CD14-positive monocyte (primary cell): Measurements from ENCODE around the gene SSTR5. TPM values are rescaled to one million over a fixed set of nuclear protein-coding genes. Genes with fewer than 3 reads are reported as not detected.
A peak's percentile ranks its signal among the peaks of the same experiment; 100 is the strongest.

Experiments used
- DNase-seq, 3 donors: peaks; one replicate each; pipeline ENCODE4 v3.0.0-alpha.2; 2011 to 2022
- H2AFZ ChIP-seq: 2 replicates; pipeline ENCODE4 v1.6.0; 2012; ENCODE audit warnings: mild to moderate bottlenecking, low read depth, low read length, inconsistent platforms; ENCODE audit not compliant: insufficient read depth, poor library complexity, severe bottlenecking
- H3K27ac ChIP-seq, 2 donors: 1 replicate in 1 of 2; 2 replicates in 1 of 2; pipeline ENCODE4 v1.5.1; 2012 to 2013; ENCODE audit warnings: low read length in 2 of 2, control low read depth in 1 of 2, inconsistent platforms in 1 of 2, low read depth in 1 of 2, mild to moderate bottlenecking in 1 of 2
- H3K27me3 ChIP-seq, 2 donors: one replicate each; pipeline versions ENCODE4 v1.6.0 to v1.6.1; 2011 to 2013; ENCODE audit warnings: low read length in 2 of 2; ENCODE audit not compliant: control insufficient read depth in 2 of 2, insufficient read depth in 2 of 2
- H3K36me3 ChIP-seq, 2 donors: replicated peaks in 1 of 2; 1 replicate in 1 of 2; 2 replicates in 1 of 2; pipeline versions ENCODE4 v1.5.1 to v1.6.1; 2012 to 2013; ENCODE audit warnings: low read length in 2 of 2, control low read depth in 1 of 2, inconsistent platforms in 1 of 2, mild to moderate bottlenecking in 1 of 2; ENCODE audit not compliant: insufficient read depth in 2 of 2, control insufficient read depth in 1 of 2
- H3K4me1 ChIP-seq, 2 donors: 1 replicate in 1 of 2; 2 replicates in 1 of 2; pipeline versions ENCODE4 v1.5.1 to v1.6.1; 2012 to 2013; ENCODE audit warnings: low read length in 2 of 2, control low read depth in 1 of 2, inconsistent platforms in 1 of 2, mild to moderate bottlenecking in 1 of 2, moderate library complexity in 1 of 2; ENCODE audit not compliant: insufficient read depth in 2 of 2, control insufficient read depth in 1 of 2
- H3K4me2 ChIP-seq: replicated peaks from 2 replicates; pipeline ENCODE3; 2012; ENCODE audit warnings: low read length, moderate library complexity, mild to moderate bottlenecking; ENCODE audit not compliant: poor library complexity, severe bottlenecking; ENCODE audit errors: extremely low read depth
- H3K4me3 ChIP-seq, 3 experiments: fragments of 200-600 bp in 1 of 3; sonication (generic) in 1 of 3; replicated peaks in 1 of 3; 1 replicate in 2 of 3; 2 replicates in 1 of 3; pipeline ENCODE4 v1.5.1; 2011 to 2013; ENCODE audit warnings: low read length in 3 of 3, mild to moderate bottlenecking in 3 of 3, control low read depth in 2 of 3, low read depth in 2 of 3, inconsistent platforms in 1 of 3, moderate library complexity in 1 of 3
- H3K79me2 ChIP-seq: 2 replicates; pipeline ENCODE4 v1.6.0; 2012; ENCODE audit warnings: mild to moderate bottlenecking, control low read depth, inconsistent platforms, low read length, moderate library complexity; ENCODE audit not compliant: insufficient read depth
- H3K9ac ChIP-seq: 2 replicates; pipeline ENCODE4 v1.6.0; 2017; ENCODE audit warnings: low read length, mild to moderate bottlenecking; ENCODE audit not compliant: insufficient read depth, poor library complexity, severe bottlenecking
- H3K9me3 ChIP-seq, 2 donors: replicated peaks in 1 of 2; 1 replicate in 1 of 2; 2 replicates in 1 of 2; pipeline versions ENCODE4 v1.5.1 to v1.6.1; 2012 to 2013; ENCODE audit warnings: low read length in 2 of 2, control low read depth in 1 of 2; ENCODE audit not compliant: control insufficient read depth in 1 of 2, insufficient read depth in 1 of 2
- H4K20me1 ChIP-seq: 2 replicates; pipeline ENCODE4 v1.6.0; 2012; ENCODE audit warnings: mild to moderate bottlenecking, low read length, control low read depth, moderate library complexity; ENCODE audit not compliant: insufficient read depth
- H3K27ac Mint-ChIP-seq, 7 donors: one replicate each; pipeline ENCODE4 v1.8.0; 2020; ENCODE audit warnings: mild to moderate bottlenecking in 7 of 7, mixed read lengths in 7 of 7, moderate library complexity in 6 of 7, inconsistent platforms in 2 of 7
- H3K27me3 Mint-ChIP-seq, 3 donors: one replicate each; pipeline ENCODE4 v1.8.0; 2021 to 2022; ENCODE audit warnings: low read depth in 3 of 3, mild to moderate bottlenecking in 3 of 3, mixed read lengths in 3 of 3, moderate library complexity in 3 of 3, inconsistent platforms in 1 of 3
- H3K36me3 Mint-ChIP-seq, 2 donors: one replicate each; pipeline ENCODE4 v1.8.0; 2020; ENCODE audit warnings: mixed read lengths in 2 of 2, inconsistent platforms in 1 of 2, mild to moderate bottlenecking in 1 of 2
- H3K4me1 Mint-ChIP-seq: one replicate; pipeline ENCODE4 v1.8.0; 2020; ENCODE audit warnings: mild to moderate bottlenecking, mixed read lengths
- H3K4me3 Mint-ChIP-seq, 2 donors: one replicate each; pipeline ENCODE4 v1.8.0; 2020; ENCODE audit warnings: mild to moderate bottlenecking in 2 of 2, mixed read lengths in 2 of 2, moderate library complexity in 1 of 2
- H3K9me3 Mint-ChIP-seq, 7 donors: one replicate each; pipeline ENCODE4 v1.8.0; 2020 to 2022; ENCODE audit warnings: mixed read lengths in 7 of 7, mild to moderate bottlenecking in 6 of 7, moderate library complexity in 6 of 7, inconsistent platforms in 2 of 7
- WGBS: methylation state at CpG from one replicate; pipeline ENCODE4 v1.1.5; 2013; ENCODE audit warnings: missing lambda C conversion rate; ENCODE audit not compliant: insufficient coverage; 5-methylcytosine and 5-hydroxymethylcytosine counted together
- intact Hi-C, 2 donors: fragments of 100-400 bp; cut with micrococcal nuclease; formaldehyde crosslinking; loops; one replicate each; pipeline versions ENCODE4 v1.15.0 to v1.15.1; 2023
- polyA plus RNA-seq, 3 donors: library from polyadenylated mRNA; depleted of rRNA in 1 of 3; unstranded in 2 of 3; stranded (reverse) in 1 of 3; fragments of 300-500 nt in 2 of 3; fragments of >200 nt in 1 of 3; fragmentation: Illumina TruSeq in 2 of 3; gene quantifications; 1 replicate in 2 of 3; 2 replicates in 1 of 3; pipeline ENCODE4 v1.2.3, GENCODE V29; 2012 to 2021
- TF ChIP-seq, protein P1 (sequence below): fragments of 200-600 bp; IDR thresholded peaks from one replicate; pipeline ENCODE4 v1.8.0; 2022; ENCODE audit warnings: antibody characterized with exemption, mild to moderate bottlenecking

The SSTR5 gene
- polyA plus RNA-seq, 3 donors, result not detected

DNA sequence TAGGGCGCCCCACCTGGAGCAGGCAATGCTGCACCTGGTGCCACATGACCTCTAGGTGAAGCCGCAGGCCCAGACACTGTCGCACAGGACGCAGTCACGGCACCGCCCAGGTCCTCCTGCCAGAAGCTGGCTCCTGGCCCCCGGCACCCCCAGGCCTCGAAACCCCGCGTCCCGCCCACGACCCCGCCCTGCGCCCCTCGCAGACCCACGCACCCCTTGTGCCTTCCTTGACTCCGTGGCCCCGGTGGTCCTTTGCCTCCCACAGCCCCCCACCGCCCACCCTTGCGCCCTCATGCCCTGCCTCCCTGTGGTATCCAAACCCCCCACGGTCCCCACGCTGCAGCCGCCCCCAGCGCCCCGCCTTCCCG lies 29.8 kb downstream of the SSTR5 start:
- Histone ChIP-seq H4K20me1 (no peaks in the 10 kb centered on the region), H3K4me3 (no peak overlapping the region), H2AFZ (no peak overlapping the region), H3K79me2 (no peaks in the 10 kb centered on the region), H3K9me3 (no peaks in the 10 kb centered on the region), H3K36me3 (no peaks in the 10 kb centered on the region), H3K4me2 (no peak overlapping the region), H3K27ac (no peak overlapping the region), H3K27me3 (peaks cover 0 to 9% of the 10 kb centered on the region in 2 donors), H3K9ac (no peak overlapping the region), H3K4me1 (peaks cover 0 to 4% of the 10 kb centered on the region in 2 donors)
- Mint-ChIP-seq H3K27me3 (peaks cover 11 to 42% (median 11%) of the 10 kb centered on the region in 3 donors), H3K4me3 (no peak overlapping the region), H3K4me1 (no peaks in the 10 kb centered on the region), H3K27ac (no peak overlapping the region), H3K36me3 (no peaks in the 10 kb centered on the region), H3K9me3 (no peaks in the 10 kb centered on the region)
- intact Hi-C loops, result no loop called here
- WGBS, result 61% methylated on average over 17 of the region's 26 CpGs
- no peak for DNase-seq
- TF ChIP-seq, protein P1, sequence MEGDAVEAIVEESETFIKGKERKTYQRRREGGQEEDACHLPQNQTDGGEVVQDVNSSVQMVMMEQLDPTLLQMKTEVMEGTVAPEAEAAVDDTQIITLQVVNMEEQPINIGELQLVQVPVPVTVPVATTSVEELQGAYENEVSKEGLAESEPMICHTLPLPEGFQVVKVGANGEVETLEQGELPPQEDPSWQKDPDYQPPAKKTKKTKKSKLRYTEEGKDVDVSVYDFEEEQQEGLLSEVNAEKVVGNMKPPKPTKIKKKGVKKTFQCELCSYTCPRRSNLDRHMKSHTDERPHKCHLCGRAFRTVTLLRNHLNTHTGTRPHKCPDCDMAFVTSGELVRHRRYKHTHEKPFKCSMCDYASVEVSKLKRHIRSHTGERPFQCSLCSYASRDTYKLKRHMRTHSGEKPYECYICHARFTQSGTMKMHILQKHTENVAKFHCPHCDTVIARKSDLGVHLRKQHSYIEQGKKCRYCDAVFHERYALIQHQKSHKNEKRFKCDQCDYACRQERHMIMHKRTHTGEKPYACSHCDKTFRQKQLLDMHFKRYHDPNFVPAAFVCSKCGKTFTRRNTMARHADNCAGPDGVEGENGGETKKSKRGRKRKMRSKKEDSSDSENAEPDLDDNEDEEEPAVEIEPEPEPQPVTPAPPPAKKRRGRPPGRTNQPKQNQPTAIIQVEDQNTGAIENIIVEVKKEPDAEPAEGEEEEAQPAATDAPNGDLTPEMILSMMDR, result no peak

DNA sequence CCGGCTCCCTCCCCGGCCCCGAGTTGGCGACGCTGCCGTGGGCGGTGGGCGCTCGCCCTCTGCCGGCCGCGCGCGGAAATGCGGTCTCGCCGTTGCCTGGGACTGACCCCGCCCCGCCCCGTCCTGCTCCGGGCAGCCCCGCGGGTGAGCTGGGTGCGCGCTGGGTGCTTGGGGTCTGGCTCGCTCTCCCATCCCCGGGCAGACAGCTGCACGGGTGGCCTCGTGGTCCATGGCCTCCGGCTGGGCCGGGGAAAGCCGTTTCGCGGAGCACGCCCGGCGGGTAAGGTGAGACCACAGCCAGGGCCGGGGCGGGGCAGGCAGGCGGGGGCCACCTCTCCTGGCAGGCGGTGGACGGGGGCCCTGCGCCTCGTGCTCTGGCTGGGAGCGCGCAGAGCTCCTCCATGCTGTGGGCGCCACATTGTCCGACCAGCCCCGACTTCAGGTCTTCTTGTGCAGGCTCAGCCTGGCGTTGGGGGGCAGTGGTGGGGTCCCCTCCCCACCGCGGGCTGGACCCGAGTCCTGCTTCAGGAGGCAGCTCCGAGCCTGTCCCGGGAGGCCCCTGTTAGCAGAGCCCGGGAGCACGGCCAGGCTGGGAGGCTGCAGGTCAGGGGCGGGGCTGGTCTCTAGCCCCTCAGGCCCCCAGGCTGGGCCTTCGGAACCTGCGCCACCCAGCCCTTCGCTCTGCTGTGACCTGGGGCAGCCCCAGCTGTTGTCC lies 30.5 kb downstream of the SSTR5 start:
- peak overlapping the region; percentile 63 for H2AFZ ChIP-seq
- Mint-ChIP-seq H3K36me3 (no peaks in the 10 kb centered on the region), H3K27me3 (peaks cover 10 to 41% (median 11%) of the 10 kb centered on the region in 3 donors), H3K4me1 (no peaks in the 10 kb centered on the region), H3K4me3 (no peak overlapping the region), H3K9me3 (no peaks in the 10 kb centered on the region), H3K27ac (no peak overlapping the region)
- TF ChIP-seq, protein P1, result peak; percentile 63
- H3K27me3 ChIP-seq, result peaks cover 0 to 9% of the 10 kb centered on the region in 2 donors
- H3K4me2 ChIP-seq, result peak overlapping the region; percentile 57
- intact Hi-C loops, result no loop called here
- H3K9me3 ChIP-seq, result no peaks in the 10 kb centered on the region
- no peak overlapping the region for H3K9ac ChIP-seq
- no peaks in the 10 kb centered on the region for H4K20me1 ChIP-seq
- 6% methylated on average over 56 of the region's 61 CpGs for WGBS
- H3K27ac ChIP-seq, result no peak overlapping the region
- peaks cover 0 to 4% of the 10 kb centered on the region in 2 donors for H3K4me1 ChIP-seq
- H3K4me3 ChIP-seq, result no peak overlapping the region
- peak; percentile 15 to 42 (median 34) for DNase-seq
- H3K79me2 ChIP-seq, result no peaks in the 10 kb centered on the region
- no peaks in the 10 kb centered on the region for H3K36me3 ChIP-seq
